Measurements from ENCODE around the gene FECH.

The FECH gene

DNA sequence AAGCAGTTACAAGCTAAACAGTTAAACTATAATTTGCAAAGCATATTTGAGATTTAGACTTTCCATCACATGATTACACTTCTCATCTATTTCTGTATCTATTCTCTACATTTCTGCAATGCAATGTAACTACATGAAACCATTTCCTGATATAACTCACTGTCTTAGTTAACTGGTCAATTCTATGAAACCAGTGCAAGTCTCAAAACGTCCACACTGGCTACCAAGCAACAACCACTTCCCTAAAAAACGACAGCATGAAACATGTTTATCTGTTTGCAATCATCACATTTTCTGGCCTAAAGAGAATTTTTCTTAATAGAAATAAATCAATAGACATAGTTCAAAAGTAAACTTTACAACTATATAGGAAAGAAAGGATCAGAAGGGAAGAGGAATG, 17.4 kb downstream of the FECH start:
- DNase-seq (ENCODE audit: low read depth), result no peak
- TF ChIP-seq, protein P1, sequence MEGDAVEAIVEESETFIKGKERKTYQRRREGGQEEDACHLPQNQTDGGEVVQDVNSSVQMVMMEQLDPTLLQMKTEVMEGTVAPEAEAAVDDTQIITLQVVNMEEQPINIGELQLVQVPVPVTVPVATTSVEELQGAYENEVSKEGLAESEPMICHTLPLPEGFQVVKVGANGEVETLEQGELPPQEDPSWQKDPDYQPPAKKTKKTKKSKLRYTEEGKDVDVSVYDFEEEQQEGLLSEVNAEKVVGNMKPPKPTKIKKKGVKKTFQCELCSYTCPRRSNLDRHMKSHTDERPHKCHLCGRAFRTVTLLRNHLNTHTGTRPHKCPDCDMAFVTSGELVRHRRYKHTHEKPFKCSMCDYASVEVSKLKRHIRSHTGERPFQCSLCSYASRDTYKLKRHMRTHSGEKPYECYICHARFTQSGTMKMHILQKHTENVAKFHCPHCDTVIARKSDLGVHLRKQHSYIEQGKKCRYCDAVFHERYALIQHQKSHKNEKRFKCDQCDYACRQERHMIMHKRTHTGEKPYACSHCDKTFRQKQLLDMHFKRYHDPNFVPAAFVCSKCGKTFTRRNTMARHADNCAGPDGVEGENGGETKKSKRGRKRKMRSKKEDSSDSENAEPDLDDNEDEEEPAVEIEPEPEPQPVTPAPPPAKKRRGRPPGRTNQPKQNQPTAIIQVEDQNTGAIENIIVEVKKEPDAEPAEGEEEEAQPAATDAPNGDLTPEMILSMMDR (IDR thresholded peaks at IDR 0.05; ENCODE audit: insufficient read depth, low read depth, low read length, missing control alignments), result no peak

GRCh38 chr18:57561728-57562423, 24.6 kb downstream of the FECH start:
- peak; percentile 66 for DNase-seq (ENCODE audit: low read depth)
- H3K4me3 ChIP-seq (ENCODE audit: low read depth, low read length), result no peak overlapping the region
- TF ChIP-seq, protein P1 (IDR thresholded peaks at IDR 0.05; ENCODE audit: insufficient read depth, low read depth, low read length, missing control alignments), result peak; percentile 63

More for the DNA sequence above, 17.4 kb downstream of the FECH start:
- H3K4me3 ChIP-seq (ENCODE audit: low read depth, low read length), result no peak overlapping the region

GRCh38 chr18:57561261-57561660, 25.2 kb downstream of the FECH start:
- no peak overlapping the region for H3K4me3 ChIP-seq (ENCODE audit: low read depth, low read length)
- DNase-seq (ENCODE audit: low read depth), result no peak
- TF ChIP-seq, protein P1 (IDR thresholded peaks at IDR 0.05; ENCODE audit: insufficient read depth, low read depth, low read length, missing control alignments), result no peak

DNA sequence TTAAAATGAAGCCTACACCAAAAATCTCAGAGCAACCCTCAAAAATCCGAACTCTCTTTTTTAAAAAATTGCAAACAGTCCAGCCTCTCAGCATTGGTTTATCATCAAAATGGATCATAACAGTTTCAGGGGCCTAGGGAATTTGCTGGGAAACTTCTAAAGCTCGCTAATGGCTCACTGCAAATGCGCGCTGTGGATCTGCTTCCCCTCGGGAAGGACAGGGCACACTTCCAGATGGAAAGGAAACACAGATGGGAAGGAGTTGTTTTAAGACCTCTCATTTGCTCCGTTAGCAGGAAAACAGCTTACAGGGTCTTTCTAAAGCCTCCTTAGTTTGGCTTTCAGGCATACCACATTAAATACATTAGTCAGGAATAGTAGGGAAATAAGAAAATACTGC, 27.2 kb downstream of the FECH start:
- no peak for DNase-seq (ENCODE audit: low read depth)
- no peak overlapping the region for H3K4me3 ChIP-seq (ENCODE audit: low read depth, low read length)
- TF ChIP-seq, protein P1 (IDR thresholded peaks at IDR 0.05; ENCODE audit: insufficient read depth, low read depth, low read length, missing control alignments), result no peak

DNA sequence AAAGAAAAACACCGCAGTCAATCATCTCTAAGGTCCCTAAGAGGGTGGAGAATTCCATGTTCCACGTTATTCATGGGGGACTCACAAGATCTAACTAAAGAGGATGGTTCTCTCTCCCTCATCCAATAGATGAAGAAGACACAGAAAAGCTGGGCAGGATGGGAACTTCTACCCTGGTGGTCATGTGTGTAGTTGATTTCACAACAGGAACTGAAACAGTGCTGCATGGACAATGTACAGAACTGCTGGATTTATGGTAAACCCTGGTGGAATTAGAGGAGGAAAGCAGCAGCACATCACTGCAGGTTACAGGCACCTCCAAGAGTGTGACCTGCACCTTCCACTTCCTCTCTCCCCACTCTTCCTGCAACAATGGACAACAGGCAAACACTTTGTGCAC, 31.4 kb downstream of the FECH start:
- DNase-seq (ENCODE audit: low read depth), result no peak
- no peak overlapping the region for H3K4me3 ChIP-seq (ENCODE audit: low read depth, low read length)
- TF ChIP-seq, protein P1 (IDR thresholded peaks at IDR 0.05; ENCODE audit: insufficient read depth, low read depth, low read length, missing control alignments), result no peak

DNA sequence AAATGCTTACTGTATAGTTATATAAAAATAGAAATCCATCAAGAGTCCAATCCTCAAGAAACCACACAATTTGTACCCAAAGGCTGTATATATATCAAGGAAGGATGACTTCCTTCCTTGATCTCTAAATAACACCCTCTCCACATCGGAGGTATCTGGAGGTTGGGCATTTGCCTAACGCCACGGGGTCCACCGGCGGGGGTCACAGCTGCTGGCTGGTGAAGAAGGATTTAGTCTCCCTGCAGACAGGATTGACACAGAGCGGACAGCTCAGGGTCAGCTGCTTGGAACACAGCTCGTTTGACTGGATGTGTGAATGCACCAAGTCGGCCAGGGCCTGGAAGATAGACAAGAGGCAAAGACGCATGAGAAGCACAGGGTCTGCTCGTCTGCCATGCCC, 36.0 kb downstream of the FECH start:
- TF ChIP-seq, protein P1 (IDR thresholded peaks at IDR 0.05; ENCODE audit: insufficient read depth, low read depth, low read length, missing control alignments), result no peak
- DNase-seq (ENCODE audit: low read depth), result no peak
- H3K4me3 ChIP-seq (ENCODE audit: low read depth, low read length), result no peak overlapping the region

- TF ChIP-seq, protein P1 (IDR thresholded peaks at IDR 0.05; ENCODE audit: insufficient read depth, low read depth, low read length, missing control alignments), result no peak
- DNase-seq (ENCODE audit: low read depth), result no peak
- no peak overlapping the region for H3K4me3 ChIP-seq (ENCODE audit: low read depth, low read length)
These were observed 39.2 kb downstream of the FECH start for GRCh38 chr18:57547260-57547659.

All from GM12865 (cell line).